ENCODE measurements around the gene JADE3.

The JADE3 gene

DNA sequence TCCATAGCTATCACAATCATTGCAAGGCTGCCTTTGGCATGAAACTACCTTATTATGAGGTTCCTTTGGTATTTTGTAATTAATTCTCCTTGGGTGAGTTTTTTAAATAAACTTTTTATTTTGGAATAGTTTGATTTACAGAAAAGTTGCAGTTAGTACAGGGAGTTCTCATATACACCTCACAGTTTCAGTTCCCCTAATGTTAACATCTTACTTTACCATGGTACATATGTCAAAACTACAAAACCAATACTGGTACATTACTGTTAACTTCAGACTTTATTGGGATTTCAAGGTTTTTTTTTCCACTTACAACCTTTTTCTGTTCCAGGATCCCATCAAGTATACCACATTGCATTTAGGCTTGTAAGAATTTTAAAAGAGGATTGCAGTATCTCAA, 114.0 kb downstream of the JADE3 start:
- no peak for DNase-seq (ENCODE audit: low spot score)

DNA sequence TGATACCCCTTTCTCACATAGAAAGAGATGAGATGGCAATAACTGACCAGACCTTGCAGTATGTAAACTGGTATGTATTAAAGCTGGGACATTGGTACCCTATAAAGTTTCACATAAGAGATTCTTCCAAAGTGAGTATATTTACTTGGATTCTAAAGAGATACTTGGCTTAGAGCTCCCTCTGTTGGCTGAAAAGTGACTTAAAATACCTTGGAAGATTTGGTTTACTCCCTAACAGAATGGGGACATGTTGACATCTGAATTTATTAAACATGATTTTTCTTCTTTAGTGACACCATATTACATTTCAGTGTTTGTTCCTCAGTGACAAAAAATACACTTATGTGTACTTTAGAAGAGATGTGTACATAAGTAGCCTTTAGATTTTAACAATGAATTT, 118.1 kb downstream of the JADE3 start:
- DNase-seq (ENCODE audit: low spot score) = peak; percentile 24

DNA sequence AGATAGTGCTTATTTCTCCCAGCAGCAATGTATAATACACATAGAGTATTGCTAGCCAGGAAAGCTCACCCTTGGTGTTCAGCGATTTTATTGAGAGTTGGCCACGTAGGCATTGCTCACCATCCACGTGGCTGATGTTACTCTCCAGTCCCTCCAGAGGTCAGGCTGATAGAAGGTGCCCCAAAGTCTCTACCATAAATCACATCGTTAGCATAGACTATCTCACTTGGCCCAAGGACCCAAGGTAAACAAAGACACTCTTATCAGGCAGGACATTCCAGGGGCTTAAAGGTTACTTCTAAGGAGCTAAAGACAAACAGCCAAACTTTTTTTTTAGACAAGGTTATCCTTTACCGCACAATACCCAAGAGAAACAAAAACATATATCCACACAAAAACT, 135.8 kb downstream of the JADE3 start:
- no peak for DNase-seq (ENCODE audit: low spot score)

DNA sequence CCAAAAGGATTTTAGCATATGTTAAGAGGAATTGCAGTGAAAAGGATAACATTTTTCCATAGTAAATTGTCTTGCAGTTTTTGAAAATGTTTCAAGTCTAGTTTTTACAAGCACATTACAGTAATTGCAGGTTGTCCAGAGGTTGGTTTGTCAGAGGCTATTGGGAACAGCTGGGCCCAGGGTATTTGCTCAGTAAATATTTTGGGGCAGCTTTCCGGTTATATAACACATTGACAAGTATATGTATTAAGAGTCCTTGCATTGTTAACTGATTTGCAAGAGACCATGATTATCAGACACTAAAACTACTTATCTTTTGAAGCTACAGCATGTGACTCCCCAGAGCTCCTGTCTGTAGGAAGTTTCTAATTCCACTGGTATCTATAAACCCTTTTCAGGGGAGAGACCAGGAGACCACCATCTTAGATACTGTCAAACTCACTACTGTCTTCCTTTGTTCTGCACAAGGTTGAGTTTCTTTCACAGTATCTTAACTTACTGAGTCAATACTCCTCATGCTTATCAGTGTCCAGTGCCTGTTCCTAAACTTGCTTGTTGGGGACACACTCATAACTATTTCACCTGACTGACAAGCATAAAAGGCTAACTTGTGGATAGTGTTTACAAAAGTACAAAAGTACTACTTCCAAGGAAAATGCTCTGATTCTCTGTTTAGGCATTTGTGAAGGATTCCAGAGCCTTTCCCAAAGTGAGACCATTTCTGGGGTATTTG, 147.1 kb downstream of the JADE3 start:
- no peak for DNase-seq (ENCODE audit: low spot score)

DNA sequence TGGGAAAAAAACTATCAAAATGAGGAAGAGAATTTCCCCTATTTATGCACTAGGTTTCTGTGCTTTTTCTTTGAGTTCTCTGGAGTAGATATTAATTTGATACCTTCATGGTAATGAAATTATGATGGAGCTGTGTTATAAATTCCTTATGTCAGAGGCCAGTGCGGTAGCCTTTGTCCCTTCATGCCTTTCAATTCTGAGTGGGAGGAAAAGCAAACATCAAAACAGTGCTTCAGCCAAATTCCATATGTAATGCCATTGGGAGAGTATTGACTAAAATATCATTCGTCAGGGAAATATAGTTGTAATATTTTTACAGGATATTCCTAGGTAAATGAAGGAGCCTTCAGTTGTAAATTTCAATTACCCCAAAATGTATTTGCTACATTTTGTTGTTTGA, 148.5 kb downstream of the JADE3 start:
- DNase-seq (ENCODE audit: low spot score) = no peak

DNA sequence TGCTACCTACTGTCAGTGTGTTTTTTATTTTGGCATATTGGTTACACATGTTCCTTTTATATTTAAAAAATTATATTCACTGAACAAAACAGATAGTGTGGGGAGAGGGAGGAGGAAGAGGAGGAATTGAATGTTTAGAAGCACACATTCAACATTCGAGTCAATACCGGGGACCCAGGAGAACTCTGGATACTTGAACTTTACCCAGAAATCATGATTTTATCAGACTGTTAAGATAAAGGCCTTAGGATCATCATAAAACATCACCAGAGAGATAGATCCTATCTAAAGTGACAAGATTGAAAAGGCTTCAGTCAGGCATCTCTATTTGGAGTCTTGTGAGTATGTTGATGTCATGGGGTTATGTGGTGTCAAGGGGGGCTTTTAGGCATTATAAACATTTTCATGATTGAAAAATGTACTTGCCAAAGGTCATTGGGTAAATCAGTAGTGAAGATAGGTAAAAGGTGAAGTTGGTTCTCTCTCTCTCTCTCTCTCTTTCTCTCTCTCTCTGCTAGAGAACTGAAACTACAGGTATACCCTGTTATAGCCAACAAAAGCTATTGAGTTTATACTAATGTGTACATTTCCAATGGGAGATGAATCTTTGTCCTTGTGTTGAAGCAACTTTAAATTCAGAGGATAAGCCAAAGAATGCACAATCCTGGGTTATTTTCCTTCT, 149.2 kb downstream of the JADE3 start:
- no peak for DNase-seq (ENCODE audit: low spot score)

DNA sequence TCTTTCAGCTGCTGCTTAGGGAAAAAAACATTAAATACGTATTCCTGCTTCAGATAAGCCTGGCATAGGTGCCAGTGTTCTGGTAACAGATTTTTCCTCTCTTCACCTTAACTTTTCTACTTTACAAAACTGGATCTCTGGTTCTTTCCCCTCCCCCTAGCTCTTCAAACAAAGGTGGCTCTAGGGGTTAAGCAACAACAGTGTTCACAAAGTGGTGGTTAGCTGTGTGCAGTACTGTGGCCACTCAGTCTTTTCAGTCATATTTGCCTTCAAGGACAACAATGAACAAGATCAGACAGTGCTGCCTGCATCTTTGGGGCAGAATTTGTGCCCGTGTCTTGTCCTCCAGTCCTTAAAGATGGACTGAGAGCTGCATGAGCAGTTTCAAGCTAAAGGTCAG, 151.0 kb downstream of the JADE3 start:
- no peak for DNase-seq (ENCODE audit: low spot score)

DNA sequence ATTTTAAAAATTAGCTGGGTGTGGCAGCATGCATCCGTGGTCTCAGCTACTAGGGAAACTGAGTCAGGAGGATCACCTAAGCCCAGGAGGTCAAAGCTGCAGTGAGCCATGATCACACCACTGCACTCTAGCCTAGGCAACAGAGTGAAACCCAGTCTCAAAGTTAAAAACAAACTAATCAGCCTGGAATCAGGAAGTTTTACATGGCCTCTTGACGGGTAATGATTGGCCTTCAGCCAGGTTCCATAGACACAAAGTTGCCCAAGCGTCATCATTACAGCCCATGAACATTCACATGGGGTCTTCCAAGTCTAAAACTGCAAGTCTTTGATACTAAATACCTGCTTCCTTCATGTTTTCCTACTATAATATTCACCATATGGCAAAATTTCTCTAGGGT, 156.0 kb downstream of the JADE3 start:
- DNase-seq (ENCODE audit: low spot score) = no peak

DNA sequence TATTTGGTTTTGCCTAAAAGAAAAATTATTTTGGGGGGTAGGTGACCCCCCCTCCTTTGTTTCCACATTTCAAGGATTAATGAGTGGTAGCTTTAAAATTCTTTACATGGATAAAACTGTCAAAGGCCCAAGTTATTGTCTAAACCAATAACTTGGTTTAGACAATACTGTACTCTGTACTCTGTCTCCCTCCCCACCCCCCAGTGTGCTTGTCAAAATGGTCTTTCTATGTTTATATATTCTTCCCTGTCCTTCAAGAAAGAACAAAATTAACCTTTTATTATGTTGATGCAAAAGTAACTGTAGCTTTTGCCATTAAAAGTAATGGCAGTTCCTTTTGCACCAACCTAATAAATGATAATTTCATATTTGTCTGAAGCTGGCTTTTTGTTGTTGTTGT, 156.5 kb downstream of the JADE3 start:
- no peak for DNase-seq (ENCODE audit: low spot score)

DNA sequence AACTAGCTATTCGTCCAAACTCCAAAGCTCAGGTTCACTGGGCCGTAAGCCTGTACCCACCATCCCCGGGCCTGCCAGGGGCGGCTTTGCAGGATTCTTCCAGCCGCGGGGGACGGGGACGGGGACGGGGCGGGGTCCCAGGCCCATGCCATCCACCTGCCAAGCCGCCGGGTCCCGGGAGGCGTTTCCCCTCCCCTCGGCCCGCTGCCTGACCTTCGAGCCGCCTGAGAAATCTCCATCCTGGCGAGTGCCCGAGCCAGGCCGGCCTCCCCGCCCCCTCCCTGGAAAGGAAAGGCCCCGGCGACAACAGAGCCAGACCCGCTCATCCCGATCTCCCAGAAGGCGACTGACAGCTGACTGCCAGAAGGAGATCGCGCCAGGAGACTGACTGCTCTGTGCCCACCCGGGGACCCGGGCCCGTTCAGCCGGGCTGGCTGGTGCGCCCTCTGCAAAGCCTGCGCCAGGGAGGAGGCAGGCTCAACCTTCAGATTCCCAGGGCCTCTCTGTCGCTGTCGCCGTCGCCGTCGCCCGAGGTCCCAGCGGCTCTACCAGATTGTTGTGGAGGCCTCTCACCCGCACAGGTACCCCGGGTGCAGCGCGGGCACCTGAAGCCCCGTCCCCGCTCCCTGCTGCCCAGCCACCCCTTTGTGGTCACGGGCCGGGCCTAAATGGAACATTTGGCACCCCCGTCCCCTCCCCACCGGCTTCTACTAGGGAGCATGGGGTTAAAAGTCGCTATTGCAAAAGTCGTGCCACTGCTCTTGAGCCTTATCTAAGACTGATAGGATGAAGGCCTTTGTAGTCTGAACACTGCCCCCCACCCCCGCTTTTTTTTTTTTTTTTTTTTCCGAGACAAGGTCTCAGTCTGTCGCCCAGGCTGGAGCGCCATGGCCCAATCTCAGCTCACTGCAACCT, 166.2 kb downstream of the JADE3 start, which contains the start of gene RGN:
RGN (plus strand) TSS at position 315 of the 915 bp plus-strand sequence. CDS start 2,702 bp downstream, outside the sequence.
- peak; percentile 14 for DNase-seq (ENCODE audit: low spot score)

DNA sequence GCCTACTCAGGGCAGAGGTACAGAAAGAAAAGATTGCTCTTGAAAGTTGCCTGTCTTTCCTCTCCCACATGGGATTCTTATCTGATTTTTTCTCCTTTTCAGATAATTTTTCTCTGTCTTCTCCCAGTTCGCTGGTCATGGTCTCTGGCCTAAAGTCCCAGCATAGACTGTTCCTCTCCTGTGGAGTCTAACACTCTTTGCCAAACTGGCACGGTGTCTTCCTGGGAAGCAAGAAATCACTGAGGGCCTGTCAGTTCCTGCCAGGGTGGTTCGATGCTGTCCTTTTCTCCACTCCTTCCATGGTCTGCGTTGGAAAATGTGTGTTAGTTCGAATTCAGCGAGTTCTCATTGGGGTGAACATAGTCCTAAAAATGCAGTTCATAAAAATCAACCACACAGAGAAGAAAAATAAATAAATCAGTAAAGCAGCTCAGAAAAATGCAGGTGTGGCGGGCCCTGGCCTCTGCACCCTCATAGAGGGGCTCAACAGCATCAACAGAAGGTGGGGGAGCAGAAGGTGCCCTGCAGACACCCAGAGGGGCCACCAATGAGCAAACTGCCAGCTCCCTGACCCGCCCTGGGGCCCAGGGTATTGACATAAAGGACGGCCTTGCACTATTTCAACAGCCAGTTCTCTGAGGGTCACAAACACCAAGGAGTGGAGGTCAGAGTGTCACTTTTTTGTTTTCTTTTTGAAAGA, 168.1 kb downstream of the JADE3 start:
- no peak for DNase-seq (ENCODE audit: low spot score)

DNA sequence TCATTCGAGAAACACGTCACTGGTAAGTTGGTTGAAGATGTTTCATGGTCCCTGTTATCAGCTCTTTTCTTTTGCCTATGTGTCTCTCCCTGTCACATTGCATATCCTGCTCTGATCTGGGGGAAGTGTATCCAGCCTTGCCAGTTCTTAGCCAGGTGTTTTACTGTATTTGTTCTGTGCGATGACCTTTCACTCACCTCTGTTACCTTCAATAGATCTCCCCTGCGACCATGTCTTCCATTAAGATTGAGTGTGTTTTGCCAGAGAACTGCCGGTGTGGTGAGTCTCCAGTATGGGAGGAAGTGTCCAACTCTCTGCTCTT, 168.7 kb downstream of the JADE3 start:
- DNase-seq (ENCODE audit: low spot score) = no peak

DNA sequence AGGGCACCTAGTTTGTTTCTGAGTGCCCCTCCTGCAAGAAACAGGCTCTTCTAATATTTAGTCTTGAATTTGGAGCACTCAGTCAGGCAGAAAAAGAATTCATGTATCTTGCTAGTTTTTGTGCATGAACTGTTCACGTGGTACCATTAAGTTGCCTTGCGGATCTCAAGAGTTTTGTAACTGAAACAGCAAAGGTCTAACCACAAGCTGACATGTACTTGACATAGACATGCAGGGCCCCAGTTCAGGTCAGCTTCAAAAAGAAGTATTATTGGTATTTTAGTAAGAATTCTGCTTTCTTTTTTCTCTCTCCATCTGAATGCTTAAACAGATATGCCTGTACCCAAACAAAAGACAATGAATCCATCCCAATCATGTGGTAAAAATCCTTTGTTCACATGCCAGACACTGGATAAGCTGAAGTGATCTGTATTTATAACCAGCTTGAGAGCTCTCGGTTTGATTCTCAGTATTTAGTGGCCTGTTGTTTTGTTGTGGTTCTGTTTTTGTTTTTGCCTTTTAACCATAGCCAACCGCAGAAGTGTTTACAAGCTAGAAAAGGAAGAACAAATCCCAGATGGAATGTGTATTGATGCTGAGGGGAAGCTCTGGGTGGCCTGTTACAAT, 179.0 kb downstream of the JADE3 start:
- DNase-seq (ENCODE audit: low spot score) = no peak

DNA sequence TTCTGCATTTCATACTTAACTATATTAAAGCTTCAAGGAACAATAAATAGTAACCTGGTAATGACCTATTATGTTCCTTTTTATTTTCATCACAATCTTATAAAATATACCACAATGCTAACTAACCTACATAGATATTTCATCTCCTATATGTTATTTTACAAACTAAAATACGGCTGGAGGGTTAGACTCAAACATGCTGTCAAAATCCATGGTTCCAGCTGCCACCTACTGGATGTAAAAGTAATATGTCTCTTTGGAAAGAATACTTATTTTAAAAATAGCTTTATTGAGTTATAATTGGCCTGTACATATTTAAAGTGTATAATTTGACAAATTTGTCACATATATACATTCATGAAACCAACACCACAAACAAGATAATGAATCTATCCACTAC, 181.0 kb downstream of the JADE3 start:
- DNase-seq (ENCODE audit: low spot score) = peak; percentile 21

DNA sequence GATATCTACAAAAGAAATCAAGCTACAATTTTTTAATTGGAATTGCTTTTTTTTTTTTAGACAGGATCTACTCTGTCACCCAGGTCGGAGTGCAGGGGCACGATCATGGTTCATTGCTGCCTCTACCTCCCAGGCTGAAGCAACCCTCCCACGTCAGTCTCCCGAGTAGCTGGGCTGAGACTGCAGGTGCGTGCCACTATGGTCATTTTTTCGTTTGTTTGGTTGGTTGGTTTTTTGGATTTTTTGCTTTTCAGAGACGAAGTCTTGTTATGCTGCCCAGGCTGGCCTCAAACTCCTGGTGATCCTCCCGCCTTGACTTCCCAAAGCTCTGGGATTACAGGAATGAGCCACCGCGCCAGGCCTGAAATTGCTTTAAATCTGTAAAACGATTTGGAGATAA, 181.6 kb downstream of the JADE3 start:
- DNase-seq (ENCODE audit: low spot score) = no peak

DNA sequence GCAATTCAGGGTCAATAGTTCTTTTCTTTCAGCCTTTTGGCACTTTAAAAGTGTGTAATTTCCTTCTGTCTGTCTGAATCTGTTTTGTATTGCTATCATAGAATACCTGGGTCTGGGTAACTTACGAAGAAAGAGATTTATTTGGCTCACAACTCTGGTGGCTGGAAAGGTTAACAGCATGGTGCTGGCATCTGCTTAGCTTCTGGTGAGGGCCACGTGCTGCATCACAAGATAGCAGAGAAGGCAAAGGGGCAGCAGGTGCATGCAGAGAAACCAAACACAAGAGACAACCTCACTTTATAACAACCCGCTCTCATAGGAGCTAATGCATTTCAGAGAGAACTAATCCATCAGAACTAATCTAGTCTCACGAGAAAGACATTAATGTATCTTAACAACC, 184.8 kb downstream of the JADE3 start:
- no peak for DNase-seq (ENCODE audit: low spot score)

DNA sequence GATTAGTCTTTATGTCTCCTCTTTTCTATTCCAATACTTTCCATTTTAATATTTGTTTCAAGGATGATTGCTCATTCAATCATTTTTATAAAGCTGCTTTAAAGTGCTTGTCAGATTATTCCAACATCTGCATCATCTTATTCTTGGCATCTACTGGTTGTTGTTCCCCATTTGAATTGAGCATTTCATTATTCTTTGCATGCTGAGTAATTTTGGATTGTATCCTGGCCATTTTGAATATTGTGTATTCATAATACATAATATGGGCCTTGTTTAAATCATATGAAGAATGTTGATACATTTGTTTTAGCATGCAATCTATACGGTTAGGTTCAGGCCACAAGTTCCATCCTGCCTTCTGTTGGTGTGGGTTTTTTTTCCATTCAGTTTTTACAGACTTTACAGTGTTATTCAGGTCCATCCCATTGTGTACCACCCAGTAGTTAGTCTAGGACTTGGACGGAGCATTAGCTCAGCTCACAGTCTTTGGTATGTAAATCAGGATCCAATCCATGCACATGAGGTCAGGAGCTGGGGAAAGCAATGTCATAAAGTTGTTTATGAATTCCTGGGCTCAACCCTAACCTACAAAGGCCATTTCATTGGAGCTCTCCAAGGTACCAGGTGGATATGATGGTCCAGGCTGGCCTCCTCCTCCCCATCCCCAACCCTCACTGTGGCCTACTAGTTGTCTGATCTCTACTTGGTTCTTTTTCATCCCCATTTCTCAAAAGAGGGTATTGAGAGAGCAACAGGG, 186.3 kb downstream of the JADE3 start:
- no peak for DNase-seq (ENCODE audit: low spot score)

DNA sequence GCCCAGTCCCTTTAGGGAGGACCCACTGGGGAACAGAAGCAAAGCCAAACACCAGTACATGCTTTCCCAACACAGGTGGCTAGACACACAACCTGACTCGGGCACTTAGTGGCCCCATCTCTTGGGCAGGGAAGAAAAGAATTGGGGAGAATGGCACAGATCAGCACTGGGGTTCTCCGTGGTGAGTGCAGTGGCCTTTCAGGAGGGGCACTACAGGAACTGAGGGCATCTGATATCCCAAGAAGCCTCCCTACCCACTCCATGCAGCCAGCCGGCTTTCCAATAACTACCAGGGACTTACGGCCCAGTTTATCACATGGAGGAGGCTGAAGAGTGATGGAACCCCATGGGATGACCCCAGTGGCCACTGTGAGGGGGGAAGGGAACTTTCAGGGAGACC, 189.0 kb downstream of the JADE3 start:
- no peak for DNase-seq (ENCODE audit: low spot score)
